GM18502 (cell line): Measurements from ENCODE around the gene ALX4.

ENCODE experiments used
- ATAC-seq: cut with Tn5 transposase; IDR thresholded peaks from one replicate; pipeline ENCODE4 v1.9.1; 2021; ENCODE audit warnings: mild to moderate bottlenecking; ENCODE audit not compliant: unreplicated experiment, poor library complexity

ALX4 gene

DNA sequence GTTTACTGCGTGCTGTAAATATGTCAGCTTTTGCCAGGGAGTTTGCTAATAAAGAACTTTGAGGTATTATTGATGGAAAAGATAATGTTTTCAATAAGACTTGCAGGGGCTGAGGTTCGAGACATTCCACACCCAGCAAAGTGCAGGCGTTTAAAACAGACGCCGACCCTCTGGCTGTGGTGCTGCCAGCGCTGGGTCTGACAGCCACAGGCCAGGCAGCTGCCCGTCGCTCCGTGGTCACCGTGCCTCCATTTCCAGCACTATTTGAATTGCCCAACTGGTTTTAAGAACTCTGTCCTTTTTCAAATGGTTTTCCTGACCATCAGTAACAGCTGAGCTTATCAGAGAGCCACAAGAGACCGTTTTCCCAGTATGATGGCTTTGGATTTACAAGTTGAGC lies 28.1 kb upstream of the ALX4 start:
- ATAC-seq: no peak

DNA sequence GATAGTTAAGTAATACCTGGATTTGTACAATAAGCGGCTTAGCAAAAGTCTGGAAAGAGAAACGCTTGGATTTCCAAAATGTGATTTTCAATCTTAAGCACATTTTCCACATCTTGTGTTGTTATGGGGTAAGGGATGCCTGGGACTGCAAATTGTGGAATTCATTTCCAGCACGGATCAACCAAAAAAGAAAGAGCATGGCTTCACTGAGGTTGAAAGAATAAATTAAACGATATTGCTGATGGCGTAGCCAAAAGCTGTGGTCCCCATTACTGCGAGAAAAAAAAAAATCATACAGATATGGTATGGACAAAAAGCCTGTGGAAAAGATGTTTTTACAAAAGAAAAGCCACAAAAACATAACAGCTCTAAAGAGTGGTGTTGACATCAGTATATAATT lies 26.0 kb upstream of the ALX4 start:
- no peak for ATAC-seq

DNA sequence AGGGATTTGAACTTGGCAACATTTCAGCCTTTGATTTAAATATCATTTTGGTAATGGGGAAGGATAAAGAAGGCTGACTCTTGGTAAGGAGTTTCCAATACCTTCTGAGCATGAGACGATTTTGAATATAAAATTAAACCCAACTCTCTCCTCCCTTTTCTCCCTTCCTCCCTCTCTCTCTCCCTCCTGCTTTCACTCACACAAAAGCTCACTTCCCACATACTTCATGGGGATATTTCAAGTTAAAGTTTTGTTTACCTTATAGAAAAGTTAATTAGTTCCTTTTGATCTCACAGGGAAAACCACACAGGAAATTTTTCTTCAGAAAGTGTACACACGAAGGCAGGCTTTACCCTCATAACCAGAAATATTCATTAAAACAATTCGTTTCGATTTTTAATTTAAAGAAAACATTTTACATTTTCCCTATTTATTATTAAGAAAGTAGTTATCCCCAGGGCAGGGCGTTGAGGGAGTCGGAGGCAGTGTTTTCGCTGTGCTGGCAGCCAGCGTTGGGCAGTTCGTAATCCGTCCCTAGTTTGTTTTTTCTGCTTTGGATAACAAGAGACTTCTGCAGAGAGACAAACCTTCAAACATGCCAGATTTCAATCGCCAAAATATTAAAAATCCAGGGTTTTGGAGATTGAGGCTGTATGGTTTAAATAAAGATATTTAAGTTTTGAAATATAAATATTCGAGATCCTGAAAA lies 25.3 kb upstream of the ALX4 start:
- no peak for ATAC-seq

DNA sequence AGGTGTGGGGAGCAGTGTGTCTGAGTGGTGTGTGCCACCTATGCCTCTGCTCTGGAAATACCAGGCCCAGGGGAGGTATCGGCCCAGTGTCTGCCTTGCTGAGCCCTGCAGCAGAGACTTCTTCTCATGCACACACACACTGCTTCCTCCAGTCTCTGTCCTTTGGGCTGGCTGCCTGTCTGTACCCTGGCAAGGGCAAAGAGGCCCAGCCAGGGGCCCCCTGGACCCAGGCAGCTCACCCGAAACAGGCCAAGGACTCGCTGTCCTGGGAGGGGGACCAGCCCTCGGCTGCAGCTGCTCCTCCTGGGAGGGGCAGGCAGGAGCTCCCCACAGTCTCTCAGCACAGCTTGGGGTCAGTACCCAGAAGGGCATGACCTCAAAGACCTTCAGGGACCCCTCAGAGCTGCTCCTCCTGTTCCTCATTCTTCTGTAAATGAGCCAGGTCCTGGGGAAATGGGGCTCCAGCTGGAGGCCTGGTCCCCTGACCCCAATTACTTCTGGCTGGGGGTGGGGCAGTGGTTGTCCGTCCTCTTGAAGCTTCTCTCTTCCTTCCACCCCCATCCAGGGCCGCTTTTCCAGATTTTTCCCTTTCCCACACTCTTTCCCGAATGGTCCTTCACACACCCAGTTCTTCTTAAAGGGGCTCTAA lies 24.5 kb upstream of the ALX4 start:
- ATAC-seq: no peak

DNA sequence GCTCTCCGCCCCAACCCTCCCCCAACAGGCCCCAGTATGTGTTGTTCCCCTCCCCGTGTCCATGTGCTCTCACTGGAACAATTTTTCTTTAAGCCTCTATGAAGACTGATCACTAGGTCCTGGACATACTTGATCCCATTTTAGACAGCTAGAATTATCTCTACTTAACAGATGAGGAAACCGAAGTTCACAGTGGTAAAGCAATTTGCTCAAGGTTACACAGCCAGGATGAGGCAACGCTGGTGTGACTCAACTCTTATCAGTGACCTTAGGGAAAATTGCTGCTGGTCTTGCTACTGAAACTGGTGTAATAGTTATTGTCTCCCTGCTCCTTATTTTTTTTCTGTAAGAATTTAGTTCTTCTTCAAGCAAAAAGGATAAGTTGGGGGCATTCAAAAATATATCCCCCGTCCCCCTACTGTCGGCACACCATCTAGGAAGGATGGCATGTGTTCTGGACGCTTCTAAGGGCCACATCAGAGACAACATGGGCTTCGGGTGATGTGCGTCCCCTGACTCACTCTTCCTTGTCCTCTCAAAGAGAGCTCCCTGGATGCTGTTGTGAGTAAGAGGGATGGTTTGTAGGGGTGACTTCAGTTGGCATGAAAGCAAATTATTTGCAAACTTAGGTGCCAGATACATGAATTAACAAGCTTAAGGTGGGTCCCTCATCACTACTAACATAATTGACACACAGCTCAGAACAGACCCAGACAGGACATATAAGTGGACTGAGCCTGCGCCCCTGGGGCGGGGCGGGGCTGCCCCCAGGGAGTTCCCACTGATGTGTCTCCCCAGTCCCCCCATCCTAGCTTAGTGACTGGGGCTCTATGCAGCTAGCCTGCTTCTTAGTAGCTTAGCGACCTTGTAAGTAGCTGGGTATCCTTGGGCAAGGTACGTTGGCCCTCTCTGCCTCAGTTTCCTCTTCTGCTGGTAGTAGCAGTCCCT lies 23.6 kb upstream of the ALX4 start:
- ATAC-seq: no peak

DNA sequence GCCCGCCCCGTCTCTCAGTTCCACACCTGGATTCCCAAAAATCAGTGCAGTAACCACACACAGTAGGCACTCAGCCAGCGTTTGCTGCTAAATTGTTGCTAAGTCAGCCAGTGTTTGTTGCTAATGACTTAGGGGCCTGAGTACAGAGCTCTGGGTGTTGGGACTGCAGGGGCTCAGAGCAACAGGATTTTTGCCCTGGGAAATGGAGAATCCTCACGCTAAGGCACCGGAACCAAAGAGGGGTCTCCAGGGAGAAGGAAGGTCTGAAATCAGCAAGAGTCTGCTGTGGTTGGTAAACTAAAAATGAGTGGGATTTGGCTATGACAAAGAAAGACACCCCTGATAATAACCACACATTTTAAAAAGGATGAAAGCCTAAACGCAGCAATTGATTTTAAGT lies 22.7 kb upstream of the ALX4 start:
- no peak for ATAC-seq

DNA sequence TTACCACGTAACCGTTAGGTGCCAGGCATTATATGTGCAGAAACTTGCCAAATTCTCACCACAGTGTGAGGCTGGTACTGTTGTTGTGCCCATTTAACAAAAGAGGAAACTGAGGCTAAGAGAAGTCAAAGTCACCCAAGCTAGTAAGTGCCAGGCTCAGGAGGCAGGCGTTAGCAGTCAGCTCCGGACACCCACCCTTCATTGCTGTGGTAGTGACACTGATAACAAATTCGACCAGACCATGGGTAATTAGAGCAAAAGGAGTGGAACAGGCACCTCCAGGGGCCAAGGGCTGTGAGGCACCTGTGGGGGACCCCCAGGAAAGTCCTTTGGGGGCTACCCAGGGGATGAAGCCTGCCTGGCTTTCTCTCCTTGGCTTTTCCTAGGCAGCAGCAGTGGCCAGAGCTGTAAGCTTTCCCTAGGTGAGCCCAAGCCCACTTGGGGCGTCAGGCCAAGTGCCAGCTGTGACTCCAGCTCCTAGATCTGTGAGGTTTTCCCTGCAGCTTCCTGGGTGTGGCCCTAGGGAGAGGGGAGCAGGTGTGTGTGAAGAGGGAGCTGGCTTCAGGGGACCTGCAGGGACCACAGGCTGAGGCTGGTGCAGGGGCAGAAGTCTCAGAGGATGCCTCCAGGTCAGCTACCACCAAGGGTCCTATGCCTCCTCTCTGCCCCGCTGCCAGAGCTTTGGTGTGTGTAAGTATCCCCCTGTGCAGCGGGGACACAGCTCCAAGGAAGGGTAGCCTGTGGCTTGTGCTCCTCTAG lies 19.7 kb upstream of the ALX4 start:
- no peak for ATAC-seq

DNA sequence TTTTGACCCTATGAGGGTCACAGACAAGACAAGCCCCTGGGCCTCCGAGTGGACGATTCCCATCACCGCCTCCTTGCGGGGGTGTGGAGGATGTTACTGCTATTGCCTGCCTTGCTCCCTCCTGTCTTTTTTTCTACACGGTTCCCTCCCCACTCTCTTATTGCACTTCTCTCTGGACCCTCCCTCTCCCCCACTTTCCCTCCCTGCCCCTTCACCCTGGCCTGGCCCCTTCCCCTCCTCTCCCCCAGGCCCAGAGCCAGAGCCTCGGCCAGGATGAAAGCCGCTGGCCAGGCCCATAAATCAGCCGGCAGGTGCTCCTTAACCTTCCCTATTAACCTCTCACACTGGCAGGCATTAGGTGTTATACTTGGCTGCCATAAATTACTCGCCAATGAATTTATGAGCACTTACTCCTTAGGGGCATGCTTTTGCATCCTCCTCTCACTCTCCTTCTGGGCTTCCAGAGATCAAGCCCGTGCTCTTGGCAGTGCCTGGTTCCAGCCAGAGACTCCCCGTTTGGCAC lies 18.3 kb upstream of the ALX4 start:
- no peak for ATAC-seq

DNA sequence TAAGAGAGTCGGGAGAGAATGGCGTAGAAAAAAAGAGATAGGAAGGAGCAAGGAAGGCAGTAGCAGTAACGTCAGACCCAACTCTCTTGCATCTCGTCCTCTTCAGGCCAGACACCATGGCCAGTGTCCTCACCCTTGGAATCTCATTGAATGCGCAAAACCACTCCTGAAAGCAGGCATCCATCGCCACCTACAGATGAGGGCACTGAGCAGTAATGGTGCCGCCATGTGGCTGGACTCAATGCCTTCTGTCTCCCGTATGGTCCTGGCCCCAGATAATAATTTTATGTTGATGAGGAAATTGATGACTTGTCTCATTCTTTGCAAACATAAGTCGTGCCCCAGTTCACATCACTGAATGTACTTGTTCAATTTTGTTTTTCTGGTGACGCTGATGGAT lies 17.8 kb upstream of the ALX4 start:
- no peak for ATAC-seq

DNA sequence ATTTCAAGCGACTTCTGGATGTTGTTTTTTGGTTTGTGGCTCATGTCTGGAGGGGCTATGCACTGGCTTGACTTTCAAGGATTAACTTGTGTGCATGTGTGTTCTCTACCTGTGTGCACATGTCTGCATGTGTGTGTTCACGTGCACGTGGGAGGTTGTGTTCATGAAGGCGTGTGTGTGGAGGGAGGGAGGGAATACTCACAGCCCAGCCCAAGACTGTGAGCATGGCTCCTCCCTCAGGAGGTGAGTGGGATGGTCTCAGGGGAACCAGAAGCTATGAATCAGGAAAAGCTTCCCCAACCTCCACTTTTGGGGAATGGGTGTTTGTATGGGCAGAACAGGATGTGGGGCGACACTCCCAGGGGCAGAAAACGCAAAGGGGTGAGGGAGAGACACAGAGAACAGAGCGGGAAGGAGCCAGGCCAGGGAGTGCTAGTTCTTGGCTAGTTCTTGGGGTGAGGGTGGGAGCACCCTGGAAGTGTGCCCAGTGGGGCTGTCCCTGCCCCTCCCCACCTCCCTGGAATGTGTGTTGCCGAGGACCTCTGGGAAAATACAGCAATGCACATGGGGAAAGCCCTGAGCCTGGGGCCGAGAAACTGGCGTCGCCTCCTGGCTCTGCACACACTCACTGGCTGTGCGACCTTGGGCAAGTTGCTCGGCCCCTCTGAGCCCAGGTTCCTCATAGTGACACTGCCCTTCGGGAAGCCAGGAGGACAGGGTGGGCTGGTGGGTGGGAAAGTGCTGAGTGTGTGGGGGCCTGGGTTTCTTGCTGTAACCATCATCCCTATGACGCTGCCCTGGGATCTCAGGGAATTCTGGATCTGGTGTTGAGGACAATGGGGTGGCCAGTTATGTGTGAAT lies 16.9 kb upstream of the ALX4 start:
- no peak for ATAC-seq

DNA sequence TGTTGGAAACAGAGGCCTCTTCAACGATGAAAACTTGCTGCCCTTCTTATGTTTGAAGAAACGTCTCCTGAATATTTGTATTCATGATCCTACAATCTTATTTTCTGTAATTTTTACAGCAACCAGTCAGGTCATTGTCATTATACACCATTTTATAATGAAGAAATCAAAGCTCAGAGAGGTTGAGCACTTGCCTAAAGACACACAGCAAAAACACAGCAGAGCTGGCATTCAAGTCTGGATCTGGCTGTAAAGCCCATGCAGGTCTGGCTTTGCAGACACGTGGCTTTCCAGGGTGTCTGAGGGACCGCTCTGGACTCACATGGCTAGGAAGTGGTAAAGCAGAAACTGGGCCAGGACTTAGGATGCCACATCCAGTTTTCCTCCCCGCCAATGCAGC lies 15.8 kb upstream of the ALX4 start:
- ATAC-seq: no peak

DNA sequence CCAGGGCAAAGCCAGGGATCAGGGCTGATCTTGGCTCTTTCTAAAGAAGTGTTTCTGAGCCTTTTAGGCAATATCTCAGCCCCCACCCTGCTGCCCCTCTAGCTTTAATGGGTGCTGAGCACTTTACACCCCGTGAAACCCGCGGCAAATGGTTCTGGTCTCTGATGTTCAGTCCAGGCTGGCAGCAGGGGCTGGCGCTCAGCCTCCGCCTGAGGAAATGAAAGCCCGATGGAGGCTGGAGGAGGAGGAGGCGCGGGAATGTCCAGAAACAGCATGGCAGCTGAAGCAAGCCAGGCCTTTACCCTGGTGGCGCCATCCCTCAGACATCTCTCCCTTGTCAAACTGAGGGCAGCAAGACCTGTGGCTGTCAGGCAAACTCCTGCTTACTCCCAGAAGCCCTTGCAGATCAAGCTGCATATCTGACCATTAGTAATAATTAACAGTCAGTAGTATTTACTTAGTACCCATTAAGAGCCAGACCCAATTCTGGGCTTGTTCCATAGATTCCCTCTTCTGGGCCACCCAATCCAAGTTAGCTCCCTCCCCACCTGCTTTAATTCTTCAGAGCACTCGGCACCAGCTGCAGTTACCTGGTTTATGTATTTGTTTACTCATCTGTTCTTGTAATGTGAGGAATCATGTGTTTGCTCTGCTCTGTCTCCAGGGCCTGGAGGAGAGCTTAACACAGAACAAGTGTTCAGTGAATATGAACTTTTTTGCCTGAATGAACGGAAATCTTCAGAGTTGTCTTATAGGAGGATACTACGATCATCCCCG lies 15.0 kb upstream of the ALX4 start:
- ATAC-seq: no peak

DNA sequence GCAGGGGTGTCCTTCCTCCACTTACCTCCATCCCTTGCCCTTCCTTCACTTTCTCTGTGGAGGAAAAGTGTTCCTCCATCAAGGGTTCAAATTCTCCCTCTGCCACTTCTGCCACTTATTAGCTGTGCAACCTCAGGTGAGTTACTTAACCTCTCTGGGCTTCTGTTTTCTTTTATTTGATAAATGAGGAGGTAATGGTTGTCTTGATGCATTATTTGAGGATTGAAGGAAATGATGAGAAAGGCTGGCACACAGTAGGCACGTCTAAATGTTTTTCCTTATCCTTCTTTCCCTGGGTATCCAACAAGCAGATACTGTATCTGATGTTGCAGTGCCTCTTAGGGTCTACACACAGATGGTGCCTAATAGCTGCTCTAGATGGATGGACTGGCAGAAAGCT lies 14.3 kb upstream of the ALX4 start:
- no peak for ATAC-seq

DNA sequence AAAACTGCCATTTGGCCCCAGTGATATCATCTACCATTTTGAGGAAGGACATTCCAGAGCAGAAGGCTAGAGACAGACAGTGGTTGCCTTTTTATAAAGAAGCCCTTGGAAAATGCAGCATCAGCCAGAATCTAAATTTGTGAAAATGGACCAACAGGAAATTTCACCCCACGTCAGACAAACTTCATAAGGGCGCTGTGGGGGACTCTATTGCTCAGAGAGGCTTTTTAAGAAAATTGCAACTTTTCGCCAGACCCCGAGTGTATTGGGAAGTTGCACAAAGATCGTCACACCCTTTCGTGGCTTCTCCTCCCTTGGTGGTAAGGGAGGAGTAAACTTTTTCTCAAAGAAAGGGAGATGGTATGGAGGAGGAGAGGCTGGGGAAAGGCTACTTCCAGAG lies 12.3 kb upstream of the ALX4 start:
- no peak for ATAC-seq

DNA sequence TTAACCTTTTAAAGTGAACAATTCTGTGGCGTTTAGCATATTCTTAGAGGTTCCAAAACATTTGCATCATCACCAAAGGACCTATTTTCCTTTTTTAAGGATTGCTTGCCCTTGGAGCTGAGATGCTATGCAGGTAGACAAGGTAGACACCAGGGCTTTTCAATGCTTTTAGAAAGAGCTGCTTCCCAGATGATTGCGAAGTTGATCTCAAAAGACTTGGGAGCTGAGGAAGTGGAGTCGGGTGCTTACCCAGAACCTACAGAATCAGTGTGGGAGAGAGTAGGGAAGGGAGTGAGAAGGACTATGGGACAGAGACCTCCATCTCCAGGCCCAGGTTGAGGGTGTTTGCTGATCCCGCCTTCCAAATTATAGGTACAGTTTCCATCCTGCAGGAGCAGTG lies 11.1 kb upstream of the ALX4 start:
- ATAC-seq: no peak

DNA sequence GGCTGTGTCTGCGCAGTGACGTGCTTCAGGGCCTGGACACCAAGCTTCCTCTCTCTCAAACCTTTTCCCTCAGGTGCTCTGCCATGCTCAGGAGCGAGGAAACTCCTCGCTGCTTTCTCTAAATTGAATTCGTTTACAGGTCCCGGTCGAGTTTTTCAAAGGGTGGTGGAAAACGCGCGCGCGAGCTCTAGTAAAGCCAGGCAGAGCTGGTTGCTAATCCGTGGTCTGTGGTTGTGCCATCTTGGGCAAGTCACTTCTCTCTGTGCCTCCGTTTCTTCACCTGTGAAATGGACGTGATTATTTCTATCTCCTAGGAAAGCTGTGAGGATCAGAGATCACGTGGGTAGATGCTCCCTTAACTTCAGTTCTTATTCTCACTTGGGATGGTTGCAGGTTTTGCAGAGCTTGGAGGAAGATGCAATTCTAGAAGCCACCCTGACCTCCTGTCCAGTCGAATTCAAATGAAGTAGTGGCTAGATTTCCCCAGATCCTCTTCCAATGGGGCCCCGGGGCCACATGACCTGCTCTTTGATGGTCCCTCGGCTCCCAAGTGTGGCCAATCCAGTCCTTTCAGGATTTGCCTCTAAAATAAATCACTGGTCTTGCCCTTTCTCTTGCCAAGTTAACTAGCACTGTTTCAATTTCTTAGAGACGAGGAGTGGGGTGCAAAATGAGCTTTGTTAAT lies 10.5 kb upstream of the ALX4 start:
- no peak for ATAC-seq

DNA sequence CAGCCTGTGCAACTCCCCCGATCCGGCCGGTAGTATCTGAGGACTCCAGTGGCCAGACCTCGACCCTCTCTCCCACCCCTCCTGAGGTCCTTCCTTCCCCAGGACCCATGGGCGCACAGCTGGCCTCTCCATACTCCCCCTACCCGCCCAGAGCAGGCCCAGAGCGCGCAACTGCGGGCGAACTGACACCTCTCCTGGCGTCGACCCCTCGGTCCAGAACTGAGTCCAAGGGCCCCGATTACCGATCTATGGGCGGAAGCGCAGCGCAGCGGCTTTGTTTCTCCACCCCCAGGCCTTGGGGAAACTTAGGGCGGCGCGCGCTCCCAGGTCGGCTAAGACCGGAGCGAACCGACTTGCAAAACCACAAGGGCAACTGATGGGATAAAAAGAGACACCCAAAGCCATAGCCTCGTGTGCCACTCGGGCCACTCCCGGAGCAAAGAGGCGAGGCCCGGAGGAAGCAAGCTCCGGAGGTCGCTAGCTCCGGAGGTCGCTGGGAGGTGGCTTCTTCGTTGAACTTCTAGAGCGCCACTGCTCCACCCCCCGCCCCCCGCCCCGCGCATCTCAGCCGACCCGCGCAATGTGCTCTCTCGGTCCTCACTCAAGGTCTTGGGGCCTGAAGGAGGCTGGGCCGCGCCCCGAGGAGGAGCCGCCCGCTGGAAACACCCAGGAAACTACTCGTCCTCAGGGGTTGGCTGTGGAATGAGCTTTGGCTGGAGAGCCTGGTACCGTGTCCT lies 9.8 kb upstream of the ALX4 start:
- ATAC-seq: no peak
